Measurements from ENCODE around the gene CCDC85C.
A peak's percentile ranks its signal among the peaks of the same experiment; 100 is the strongest.
"Not testable (repeated sequence)": the region's sequence is repeated elsewhere in the genome, so short reads cannot be mapped to it uniquely, and the experiment has no call there.

CCDC85C gene

GRCh38 chr14:99603471-99604277, at the start of gene CCDC85C:
Gene CCDC85C (minus strand): TSS chr14:99604207. CDS start chr14:99603959, 248 bp downstream.
- peak; percentile 42 for DNase-seq

GRCh38 chr14:99651953-99652746, 48.1 kb upstream of the CCDC85C start:
- DNase-seq: no peak

GRCh38 chr14:99650189-99650588, 46.2 kb upstream of the CCDC85C start:
- DNase-seq: no peak

- no peak for DNase-seq
Measured at GRCh38 chr14:99649643-99650042, 45.6 kb upstream of the CCDC85C start.

GRCh38 chr14:99649219-99649618, 45.2 kb upstream of the CCDC85C start:
- no peak for DNase-seq

- no peak for DNase-seq
Measured at GRCh38 chr14:99648027-99648784, 44.2 kb upstream of the CCDC85C start.

GRCh38 chr14:99647411-99647810, 43.4 kb upstream of the CCDC85C start:
- no peak for DNase-seq

GRCh38 chr14:99645545-99646505, 41.8 kb upstream of the CCDC85C start:
- no peak for DNase-seq

GRCh38 chr14:99644723-99645544, 40.9 kb upstream of the CCDC85C start, which contains the start of gene HHIPL1:
Gene HHIPL1 (plus strand): TSS chr14:99645129. CDS start chr14:99645208, 79 bp downstream.
- no peak for DNase-seq

- no peak for DNase-seq
Measured at GRCh38 chr14:99644035-99644587, 40.1 kb upstream of the CCDC85C start.

GRCh38 chr14:99643343-99643742, 39.3 kb upstream of the CCDC85C start:
- DNase-seq: no peak

GRCh38 chr14:99642771-99643170, 38.8 kb upstream of the CCDC85C start:
- not testable (repeated sequence) for DNase-seq

- DNase-seq: no peak
Measured at GRCh38 chr14:99637624-99638023, 33.6 kb upstream of the CCDC85C start.

GRCh38 chr14:99636487-99636886, 32.5 kb upstream of the CCDC85C start:
- DNase-seq: no peak

GRCh38 chr14:99635116-99635515, 31.1 kb upstream of the CCDC85C start:
- no peak for DNase-seq

- DNase-seq: no peak
Measured at GRCh38 chr14:99634443-99634842, 30.4 kb upstream of the CCDC85C start.

- DNase-seq: no peak
Measured at GRCh38 chr14:99633918-99634317, 29.9 kb upstream of the CCDC85C start.

- no peak for DNase-seq
Measured at GRCh38 chr14:99633141-99633540, 29.1 kb upstream of the CCDC85C start.

GRCh38 chr14:99632410-99633035, 28.5 kb upstream of the CCDC85C start:
- no peak for DNase-seq

- no peak for DNase-seq
Measured at GRCh38 chr14:99630202-99630601, 26.2 kb upstream of the CCDC85C start.

Measured in CD4-positive, alpha-beta T cell treated with Interleukin-4 for 4 hours (primary cell).